NCI-H1930 (cell line): Measurements from ENCODE around the gene ORC1.
"Not testable (repeated sequence)": the region's sequence is repeated elsewhere in the genome, so short reads cannot be mapped to it uniquely, and the experiment has no call there.

ENCODE experiments used
- DNase-seq, 2 experiments: peaks; one replicate each; lab custom pipeline; 2025; lab: John Stamatoyannopoulos, UW

Gene ORC1

GRCh38 chr1:52386458-52386857, 17.8 kb downstream of the ORC1 start:
- no peak for DNase-seq

GRCh38 chr1:52385376-52385775, 18.8 kb downstream of the ORC1 start:
- DNase-seq = no peak

- DNase-seq = not testable (repeated sequence)
Observed at GRCh38 chr1:52369851-52370250, 34.4 kb downstream of the ORC1 start.

- DNase-seq = peak; percentile 35 to 70
Observed at GRCh38 chr1:52368383-52369172, 35.6 kb downstream of the ORC1 start.

- no peak for DNase-seq
Observed at GRCh38 chr1:52367272-52367671, 37.0 kb downstream of the ORC1 start.

GRCh38 chr1:52366517-52366827, 37.8 kb downstream of the ORC1 start:
- DNase-seq = no peak

- peak; percentile 95 to 98 for DNase-seq
Observed at GRCh38 chr1:52365746-52366516, 38.3 kb downstream of the ORC1 start, which contains the start of gene CC2D1B. TSS of gene CC2D1B (minus strand) at chr1:52366205. CDS start at chr1:52364620, 1,585 bp downstream.

- DNase-seq = no peak
Observed at GRCh38 chr1:52365071-52365745, 39.0 kb downstream of the ORC1 start.

GRCh38 chr1:52364235-52364839, 39.9 kb downstream of the ORC1 start:
- DNase-seq = no peak

GRCh38 chr1:52360595-52360968, 43.6 kb downstream of the ORC1 start:
- DNase-seq = no peak

- DNase-seq = no peak
Observed at GRCh38 chr1:52359676-52360594, 44.3 kb downstream of the ORC1 start.

- DNase-seq = no peak
Observed at GRCh38 chr1:52358851-52359497, 45.2 kb downstream of the ORC1 start.

GRCh38 chr1:52357397-52357796, 46.8 kb downstream of the ORC1 start:
- DNase-seq = no peak

GRCh38 chr1:52356818-52357355, 47.3 kb downstream of the ORC1 start:
- no peak for DNase-seq

- DNase-seq = no peak
Observed at GRCh38 chr1:52355847-52356505, 48.2 kb downstream of the ORC1 start.

- DNase-seq = no peak
Observed at GRCh38 chr1:52355436-52355835, 48.8 kb downstream of the ORC1 start.

- no peak for DNase-seq
Observed at GRCh38 chr1:52352690-52353089, 51.5 kb downstream of the ORC1 start.

- DNase-seq = no peak
Observed at GRCh38 chr1:52348704-52349300, 55.4 kb downstream of the ORC1 start.

- DNase-seq = no peak
Observed at GRCh38 chr1:52346653-52347052, 57.6 kb downstream of the ORC1 start.

GRCh38 chr1:52345252-52345651, 59.0 kb downstream of the ORC1 start:
- no peak for DNase-seq
